DND-41 (cell line): ENCODE measurements around the gene FBF1.

Experiments used
- EZH2 ChIP-seq: IDR thresholded peaks from 3 replicates; pipeline ENCODE4 v1.6.1; 2012; ENCODE audit warnings: borderline replicate concordance, low read depth, mild to moderate bottlenecking, moderate library complexity, low read length, inconsistent platforms; ENCODE audit not compliant: severe bottlenecking
- TF ChIP-seq, protein P1 (sequence below): IDR thresholded peaks from 2 replicates; pipeline ENCODE4 v1.5.1; 2012; ENCODE audit warnings: borderline replicate concordance, low read length, moderate library complexity, mild to moderate bottlenecking; ENCODE audit not compliant: poor library complexity, severe bottlenecking; ENCODE audit errors: extremely low read depth

GRCh38 chr17:75922963-75923874 lies 17.6 kb downstream of the FBF1 start:
- TF ChIP-seq, protein P1, sequence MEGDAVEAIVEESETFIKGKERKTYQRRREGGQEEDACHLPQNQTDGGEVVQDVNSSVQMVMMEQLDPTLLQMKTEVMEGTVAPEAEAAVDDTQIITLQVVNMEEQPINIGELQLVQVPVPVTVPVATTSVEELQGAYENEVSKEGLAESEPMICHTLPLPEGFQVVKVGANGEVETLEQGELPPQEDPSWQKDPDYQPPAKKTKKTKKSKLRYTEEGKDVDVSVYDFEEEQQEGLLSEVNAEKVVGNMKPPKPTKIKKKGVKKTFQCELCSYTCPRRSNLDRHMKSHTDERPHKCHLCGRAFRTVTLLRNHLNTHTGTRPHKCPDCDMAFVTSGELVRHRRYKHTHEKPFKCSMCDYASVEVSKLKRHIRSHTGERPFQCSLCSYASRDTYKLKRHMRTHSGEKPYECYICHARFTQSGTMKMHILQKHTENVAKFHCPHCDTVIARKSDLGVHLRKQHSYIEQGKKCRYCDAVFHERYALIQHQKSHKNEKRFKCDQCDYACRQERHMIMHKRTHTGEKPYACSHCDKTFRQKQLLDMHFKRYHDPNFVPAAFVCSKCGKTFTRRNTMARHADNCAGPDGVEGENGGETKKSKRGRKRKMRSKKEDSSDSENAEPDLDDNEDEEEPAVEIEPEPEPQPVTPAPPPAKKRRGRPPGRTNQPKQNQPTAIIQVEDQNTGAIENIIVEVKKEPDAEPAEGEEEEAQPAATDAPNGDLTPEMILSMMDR: no peak
- no peak for TF ChIP-seq EZH2
